ENCODE results near the gene PCGF3.

GRCh38 chr4:786861-787300, 81.2 kb downstream of the PCGF3 start:
- TF ChIP-seq CTCF (IDR thresholded peaks at IDR 0.05; ENCODE audit: low read depth, low read length): no peak
- TF ChIP-seq EZH2phosphoT487 (IDR thresholded peaks at IDR 0.05; ENCODE audit: low read depth): no peak

Measured in OCI-LY3 (cell line).